Stimulated activated CD4-positive, alpha-beta T cell treated with anti-CD3 and anti-CD28 coated beads, TNF-alpha, amount 100 ng/mL, for 1 hour (primary cell): ENCODE measurements around the gene SLC16A12.
A peak's percentile ranks its signal among the peaks of the same experiment; 100 is the strongest.
"Not testable (repeated sequence)": the region's sequence is repeated elsewhere in the genome, so short reads cannot be mapped to it uniquely, and the experiment has no call there.

Source experiments
- DNase-seq, 3 donors: peaks; one replicate each; pipeline ENCODE4 v3.0.0-alpha.2; 2020; ENCODE audit warnings: low read depth in 3 of 3, low spot score in 1 of 3

SLC16A12 gene

DNA sequence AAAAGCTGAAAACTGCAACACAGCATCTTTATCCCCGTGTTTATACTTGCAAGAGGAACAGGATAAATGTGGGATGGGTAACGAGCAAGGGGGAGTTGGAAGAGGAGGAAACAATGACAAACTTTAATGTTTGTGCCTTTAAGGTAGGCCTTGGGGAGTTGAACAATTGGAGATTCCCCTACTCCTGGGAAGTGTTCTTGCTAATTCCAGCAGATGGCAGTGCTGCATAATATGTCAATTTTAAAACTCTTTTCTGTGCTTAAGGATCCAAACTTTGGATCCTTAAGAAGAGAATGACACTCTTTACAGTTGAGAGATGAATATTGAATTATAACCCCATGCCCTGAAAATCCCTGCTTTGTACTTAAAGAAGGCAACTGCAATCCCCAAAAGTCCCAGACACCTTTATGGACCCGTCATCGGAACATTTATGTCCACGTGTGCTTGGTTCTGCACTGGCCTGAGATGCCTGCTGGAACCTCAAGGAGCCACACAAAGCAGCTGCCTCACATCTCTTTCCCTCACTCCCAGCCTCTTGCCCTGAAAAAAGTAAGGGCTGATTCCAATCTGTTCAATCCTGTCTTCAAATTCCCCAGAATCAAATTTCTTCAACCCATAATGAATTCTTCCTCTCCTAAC, 109.0 kb downstream of the SLC16A12 start:
- no peak for DNase-seq

DNA sequence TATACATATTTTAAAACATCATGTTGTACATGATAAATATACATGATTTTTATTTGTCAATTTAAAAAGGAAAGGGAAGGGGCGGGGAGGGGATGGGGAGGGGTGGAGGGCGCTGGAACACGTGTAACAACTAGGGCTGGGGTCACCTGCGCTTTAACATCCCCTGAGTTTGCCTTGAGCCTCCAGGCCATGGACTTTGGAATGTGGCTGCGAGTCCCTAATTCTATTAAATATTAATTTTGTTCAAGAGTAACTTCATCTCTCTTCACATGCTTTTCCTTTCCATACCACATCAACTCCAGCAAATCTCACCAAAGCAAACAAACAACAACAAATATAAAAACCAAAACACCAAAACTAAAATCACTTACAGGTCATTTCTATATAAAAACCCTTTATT, 110.4 kb downstream of the SLC16A12 start:
- no peak for DNase-seq

GRCh38 chr10:89421018-89421476, 114.3 kb downstream of the SLC16A12 start:
- DNase-seq, result no peak

DNA sequence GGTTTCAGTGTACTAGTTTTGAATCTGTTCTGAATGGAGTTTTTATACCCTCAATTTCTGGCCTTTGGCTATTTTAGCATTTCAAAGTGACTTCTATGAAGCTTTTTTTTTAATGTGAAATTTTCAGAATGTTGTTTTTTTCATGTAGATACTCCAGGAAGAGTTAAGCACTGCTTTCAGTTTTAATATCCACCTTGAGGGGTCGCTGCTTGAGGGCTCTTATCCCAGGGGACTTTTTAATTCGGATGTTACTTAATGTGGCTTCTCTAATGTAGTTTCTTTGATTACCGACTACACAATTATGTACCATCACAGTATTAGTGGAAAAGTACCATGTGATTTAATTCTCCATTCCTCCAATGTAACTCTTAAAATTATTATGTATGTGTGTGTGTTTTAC, 115.8 kb downstream of the SLC16A12 start:
- DNase-seq, result no peak

DNA sequence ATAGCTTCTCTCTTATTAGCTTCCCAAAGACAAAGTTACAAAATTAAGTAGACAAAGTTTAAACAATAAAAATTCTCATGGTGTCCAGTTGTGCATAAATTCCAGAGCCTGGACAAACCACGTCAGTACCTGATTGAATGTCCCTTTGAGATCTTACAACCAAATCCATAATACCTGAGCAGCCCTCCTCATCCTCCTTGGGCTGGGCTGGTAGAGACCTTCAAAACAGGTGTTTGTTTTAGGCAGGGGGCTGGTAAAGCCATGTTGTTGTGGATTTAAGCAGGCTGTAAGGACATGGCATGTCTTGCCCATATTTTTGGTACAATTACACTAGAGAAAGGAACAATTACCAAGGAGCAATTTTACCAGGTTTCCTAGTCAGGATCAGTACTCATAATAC, 118.9 kb downstream of the SLC16A12 start:
- DNase-seq, result no peak

GRCh38 chr10:89414879-89415821, 120.2 kb downstream of the SLC16A12 start:
- no peak for DNase-seq

GRCh38 chr10:89414146-89414878, 121.1 kb downstream of the SLC16A12 start, which contains the start of gene IFIT5:
Gene IFIT5, plus strand, starts transcription at chr10:89414568. Its CDS starts 231 bp downstream, at chr10:89414799.
- DNase-seq, result peak in 2 of 3 donors; percentile 33 to 44

- DNase-seq, result no peak
Measured at GRCh38 chr10:89413398-89413912, 121.9 kb downstream of the SLC16A12 start.

- DNase-seq, result not testable (repeated sequence)
Measured at GRCh38 chr10:89412276-89412675, 123.1 kb downstream of the SLC16A12 start.

DNA sequence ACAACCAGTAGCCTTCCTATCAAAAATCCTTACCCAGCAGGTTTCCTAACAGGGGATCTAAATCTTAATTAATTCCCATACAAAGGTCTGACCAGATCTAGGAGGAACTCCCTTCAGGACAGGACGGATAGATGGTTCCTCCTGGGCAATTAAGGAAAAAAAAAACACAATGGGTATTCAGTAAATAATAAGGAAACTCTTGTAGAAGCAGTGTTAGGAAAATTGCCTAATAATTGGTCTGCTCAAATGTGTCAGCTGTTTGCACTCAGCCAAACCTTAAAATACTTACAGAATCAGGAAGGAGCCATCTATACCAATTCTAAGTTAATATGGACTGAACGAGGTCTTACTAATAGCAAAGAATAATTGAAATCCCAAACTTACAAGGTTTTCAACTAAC, 124.3 kb downstream of the SLC16A12 start:
- not testable (repeated sequence) for DNase-seq

DNA sequence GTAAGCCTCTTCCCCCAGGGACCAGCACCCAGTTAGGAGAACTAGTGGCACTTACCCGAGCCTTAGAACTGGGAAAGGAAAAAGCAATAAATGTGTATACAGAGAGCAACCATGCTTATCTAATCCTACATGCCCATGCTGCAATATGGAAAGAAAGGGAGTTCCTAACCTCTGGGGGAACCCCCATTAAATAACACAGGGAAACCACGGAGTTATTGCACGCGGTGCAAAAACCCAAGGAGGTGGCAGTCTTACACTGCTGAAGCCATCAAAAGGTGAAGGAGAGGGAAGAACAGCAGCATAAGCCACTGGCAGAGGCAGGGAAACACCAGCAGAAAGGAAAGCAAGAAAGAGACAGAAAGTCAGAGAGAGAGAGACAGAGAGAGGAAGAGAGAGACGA, 124.8 kb downstream of the SLC16A12 start:
- DNase-seq, result not testable (repeated sequence)

- DNase-seq, result not testable (repeated sequence)
Measured at GRCh38 chr10:89409282-89409681, 126.1 kb downstream of the SLC16A12 start.

GRCh38 chr10:89407792-89408191, 127.6 kb downstream of the SLC16A12 start:
- not testable (repeated sequence) for DNase-seq

DNA sequence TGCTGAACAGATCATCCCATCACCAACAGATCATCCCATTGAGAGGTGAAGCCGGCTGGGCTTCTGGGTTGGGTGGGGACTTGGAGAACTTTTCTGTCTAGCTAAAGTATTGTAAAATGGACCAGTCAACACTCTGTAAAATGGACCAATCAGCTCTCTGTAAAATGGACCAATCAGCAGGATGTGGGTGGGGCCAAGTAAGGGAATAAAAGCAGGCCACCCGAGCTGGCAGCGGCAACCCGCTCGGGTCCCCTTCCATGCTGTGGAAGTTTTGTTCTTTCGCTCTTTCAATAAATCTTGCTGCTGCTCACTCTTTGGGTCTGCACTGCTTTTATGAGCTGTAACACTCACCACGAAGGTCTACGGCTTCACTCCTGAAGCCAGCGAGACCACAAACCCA, 129.2 kb downstream of the SLC16A12 start:
- DNase-seq, result not testable (repeated sequence)

- no peak for DNase-seq
Measured at GRCh38 chr10:89404104-89405047, 131.0 kb downstream of the SLC16A12 start.

- no peak for DNase-seq
Measured at GRCh38 chr10:89403043-89403442, 132.4 kb downstream of the SLC16A12 start.

DNA sequence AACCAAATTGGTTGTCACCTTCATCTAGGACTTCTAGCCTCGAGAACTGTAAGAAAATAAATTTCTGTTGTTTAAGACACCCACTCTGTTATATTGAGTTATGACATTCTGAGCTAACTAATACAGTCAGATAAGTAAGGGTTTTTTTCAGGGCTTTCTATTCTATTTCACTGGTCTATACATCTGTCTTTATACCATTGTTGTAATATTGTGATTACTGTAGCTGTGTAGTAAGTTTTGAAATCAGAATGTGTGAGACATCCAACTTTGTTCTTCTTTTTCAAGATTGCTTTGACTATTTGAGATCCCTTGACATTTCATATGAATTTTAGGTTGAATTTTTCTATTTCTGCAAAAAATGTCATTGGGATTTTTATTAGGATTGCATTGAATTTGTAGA, 135.4 kb downstream of the SLC16A12 start:
- no peak for DNase-seq

GRCh38 chr10:89398003-89398749, 137.2 kb downstream of the SLC16A12 start:
- no peak for DNase-seq

DNA sequence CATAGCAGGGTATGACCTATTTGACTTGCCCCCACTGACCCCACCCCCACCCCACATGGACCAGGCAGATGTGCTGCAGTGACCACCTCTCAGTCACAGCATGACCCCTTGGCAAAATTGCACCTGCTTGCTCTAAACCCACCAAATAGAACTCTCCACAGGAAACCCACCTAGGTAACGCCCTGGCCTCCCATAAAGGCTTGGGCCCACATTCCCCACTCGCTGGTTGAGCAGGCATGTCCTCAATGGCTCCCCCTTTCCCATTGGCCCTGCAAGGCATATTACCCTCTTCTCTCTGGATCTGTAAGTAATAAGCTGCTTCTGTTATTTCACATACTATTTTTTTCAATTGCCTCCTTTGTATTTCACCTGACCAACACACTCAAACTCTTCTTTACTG, 140.3 kb downstream of the SLC16A12 start:
- no peak for DNase-seq
